ENCODE results near the gene FMN2.

FMN2 gene

DNA sequence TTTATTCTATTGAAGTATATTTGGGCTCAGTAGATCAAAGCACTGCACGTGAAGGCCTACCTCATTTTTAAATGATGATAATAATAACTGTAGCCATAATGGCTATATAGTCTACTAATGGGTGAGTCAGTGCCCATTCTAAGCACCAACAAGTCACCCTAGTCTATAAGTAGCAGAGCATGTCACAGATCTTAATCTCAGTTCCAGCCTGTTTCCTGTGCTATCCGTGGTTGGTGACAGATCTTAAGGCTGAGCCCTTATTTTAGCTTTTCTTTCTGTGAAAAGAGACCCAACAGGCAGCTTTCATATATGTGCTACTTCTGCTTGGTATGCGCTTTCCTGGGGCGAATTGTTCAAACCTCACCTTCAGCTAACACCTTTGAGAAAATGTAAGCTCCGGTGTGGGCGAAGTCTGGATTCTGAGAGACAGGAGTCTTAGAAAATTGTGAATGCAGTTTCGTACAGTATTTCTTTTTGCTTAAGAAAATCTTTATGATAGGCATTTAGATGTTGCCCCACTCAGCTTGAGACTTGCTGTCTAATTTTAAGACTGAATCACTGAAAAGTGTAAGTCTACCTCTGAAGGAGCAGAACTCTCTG is 59.6 kb downstream of the FMN2 start:
- CTCF ChIA-PET, result interaction anchor here (0.5 to 7.4 kb wide), 18 partner anchors 8 to 555 kb away, joined by 3 to 120 read pairs (median 14); partner anchors contain the start of gene FMN2
- H3K36me3 ChIP-seq (ENCODE audit: control insufficient read depth in 2 of 2, insufficient read depth in 1 of 2, low read length in 2 of 2), result no peaks in the 10 kb centered on the region; a peak in 1 of 3 replicates
- POLR2A ChIA-PET, result no interaction called here

More for the DNA sequence above, 59.6 kb downstream of the FMN2 start:
- H3K9me3 ChIP-seq (ENCODE audit: control insufficient read depth, insufficient read depth, low read depth, low read length), result no peaks in the 10 kb centered on the region
- H3K4me1 ChIP-seq (ENCODE audit: control insufficient read depth, insufficient read depth, low read length), result no peaks in the 10 kb centered on the region
- no peak for TF ChIP-seq TRIM28 (IDR thresholded peaks at IDR 0.05; ENCODE audit: borderline replicate concordance, low read length)
- TF ChIP-seq ZBTB10 (tag by site-specific recombination; IDR thresholded peaks at IDR 0.05), result no peak
- no peak for TF ChIP-seq ZNF19 (tag by site-specific recombination; IDR thresholded peaks at IDR 0.05; ENCODE audit: low read depth)
- TF ChIP-seq, protein P1, sequence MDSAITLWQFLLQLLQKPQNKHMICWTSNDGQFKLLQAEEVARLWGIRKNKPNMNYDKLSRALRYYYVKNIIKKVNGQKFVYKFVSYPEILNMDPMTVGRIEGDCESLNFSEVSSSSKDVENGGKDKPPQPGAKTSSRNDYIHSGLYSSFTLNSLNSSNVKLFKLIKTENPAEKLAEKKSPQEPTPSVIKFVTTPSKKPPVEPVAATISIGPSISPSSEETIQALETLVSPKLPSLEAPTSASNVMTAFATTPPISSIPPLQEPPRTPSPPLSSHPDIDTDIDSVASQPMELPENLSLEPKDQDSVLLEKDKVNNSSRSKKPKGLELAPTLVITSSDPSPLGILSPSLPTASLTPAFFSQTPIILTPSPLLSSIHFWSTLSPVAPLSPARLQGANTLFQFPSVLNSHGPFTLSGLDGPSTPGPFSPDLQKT (IDR thresholded peaks at IDR 0.05; ENCODE audit: borderline replicate concordance, low read depth, low read length), result no peak
- TF ChIP-seq, protein P2, sequence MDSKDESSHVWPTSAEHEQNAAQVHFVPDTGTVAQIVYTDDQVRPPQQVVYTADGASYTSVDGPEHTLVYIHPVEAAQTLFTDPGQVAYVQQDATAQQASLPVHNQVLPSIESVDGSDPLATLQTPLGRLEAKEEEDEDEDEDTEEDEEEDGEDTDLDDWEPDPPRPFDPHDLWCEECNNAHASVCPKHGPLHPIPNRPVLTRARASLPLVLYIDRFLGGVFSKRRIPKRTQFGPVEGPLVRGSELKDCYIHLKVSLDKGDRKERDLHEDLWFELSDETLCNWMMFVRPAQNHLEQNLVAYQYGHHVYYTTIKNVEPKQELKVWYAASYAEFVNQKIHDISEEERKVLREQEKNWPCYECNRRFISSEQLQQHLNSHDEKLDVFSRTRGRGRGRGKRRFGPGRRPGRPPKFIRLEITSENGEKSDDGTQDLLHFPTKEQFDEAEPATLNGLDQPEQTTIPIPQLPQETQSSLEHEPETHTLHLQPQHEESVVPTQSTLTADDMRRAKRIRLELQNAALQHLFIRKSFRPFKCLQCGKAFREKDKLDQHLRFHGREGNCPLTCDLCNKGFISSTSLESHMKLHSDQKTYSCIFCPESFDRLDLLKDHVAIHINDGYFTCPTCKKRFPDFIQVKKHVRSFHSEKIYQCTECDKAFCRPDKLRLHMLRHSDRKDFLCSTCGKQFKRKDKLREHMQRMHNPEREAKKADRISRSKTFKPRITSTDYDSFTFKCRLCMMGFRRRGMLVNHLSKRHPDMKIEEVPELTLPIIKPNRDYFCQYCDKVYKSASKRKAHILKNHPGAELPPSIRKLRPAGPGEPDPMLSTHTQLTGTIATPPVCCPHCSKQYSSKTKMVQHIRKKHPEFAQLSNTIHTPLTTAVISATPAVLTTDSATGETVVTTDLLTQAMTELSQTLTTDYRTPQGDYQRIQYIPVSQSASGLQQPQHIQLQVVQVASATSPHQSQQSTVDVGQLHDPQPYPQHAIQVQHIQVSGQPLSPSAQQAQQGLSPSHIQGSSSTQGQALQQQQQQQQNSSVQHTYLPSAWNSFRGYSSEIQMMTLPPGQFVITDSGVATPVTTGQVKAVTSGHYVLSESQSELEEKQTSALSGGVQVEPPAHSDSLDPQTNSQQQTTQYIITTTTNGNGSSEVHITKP (tag by site-specific recombination; IDR thresholded peaks at IDR 0.05), result no peak
- TF ChIP-seq ZNF639 (tag by site-specific recombination; IDR thresholded peaks at IDR 0.05), result no peak
- TF ChIP-seq ZNF416 (tag by site-specific recombination; IDR thresholded peaks at IDR 0.05), result no peak
- no peak for TF ChIP-seq ZNF155 (tag by site-specific recombination; IDR thresholded peaks at IDR 0.05)
- no peak for TF ChIP-seq GLIS1 (tag by site-specific recombination; IDR thresholded peaks at IDR 0.05)
- no peak for TF ChIP-seq ZSCAN23 (tag by site-specific recombination; IDR thresholded peaks at IDR 0.05)
- TF ChIP-seq, protein P3, sequence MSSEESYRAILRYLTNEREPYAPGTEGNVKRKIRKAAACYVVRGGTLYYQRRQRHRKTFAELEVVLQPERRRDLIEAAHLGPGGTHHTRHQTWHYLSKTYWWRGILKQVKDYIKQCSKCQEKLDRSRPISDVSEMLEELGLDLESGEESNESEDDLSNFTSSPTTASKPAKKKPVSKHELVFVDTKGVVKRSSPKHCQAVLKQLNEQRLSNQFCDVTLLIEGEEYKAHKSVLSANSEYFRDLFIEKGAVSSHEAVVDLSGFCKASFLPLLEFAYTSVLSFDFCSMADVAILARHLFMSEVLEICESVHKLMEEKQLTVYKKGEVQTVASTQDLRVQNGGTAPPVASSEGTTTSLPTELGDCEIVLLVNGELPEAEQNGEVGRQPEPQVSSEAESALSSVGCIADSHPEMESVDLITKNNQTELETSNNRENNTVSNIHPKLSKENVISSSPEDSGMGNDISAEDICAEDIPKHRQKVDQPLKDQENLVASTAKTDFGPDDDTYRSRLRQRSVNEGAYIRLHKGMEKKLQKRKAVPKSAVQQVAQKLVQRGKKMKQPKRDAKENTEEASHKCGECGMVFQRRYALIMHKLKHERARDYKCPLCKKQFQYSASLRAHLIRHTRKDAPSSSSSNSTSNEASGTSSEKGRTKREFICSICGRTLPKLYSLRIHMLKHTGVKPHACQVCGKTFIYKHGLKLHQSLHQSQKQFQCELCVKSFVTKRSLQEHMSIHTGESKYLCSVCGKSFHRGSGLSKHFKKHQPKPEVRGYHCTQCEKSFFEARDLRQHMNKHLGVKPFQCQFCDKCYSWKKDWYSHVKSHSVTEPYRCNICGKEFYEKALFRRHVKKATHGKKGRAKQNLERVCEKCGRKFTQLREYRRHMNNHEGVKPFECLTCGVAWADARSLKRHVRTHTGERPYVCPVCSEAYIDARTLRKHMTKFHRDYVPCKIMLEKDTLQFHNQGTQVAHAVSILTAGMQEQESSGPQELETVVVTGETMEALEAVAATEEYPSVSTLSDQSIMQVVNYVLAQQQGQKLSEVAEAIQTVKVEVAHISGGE (tag by site-specific recombination; conservative IDR thresholded peaks at IDR 0.05; ENCODE audit: low read depth), result no peak
- no peak for TF ChIP-seq ZNF791 (tag by site-specific recombination; IDR thresholded peaks at IDR 0.05)
- TF ChIP-seq ZNF776 (tag by site-specific recombination; IDR thresholded peaks at IDR 0.05; ENCODE audit: borderline replicate concordance), result no peak
- no peak for TF ChIP-seq ZNF140 (tag by site-specific recombination; IDR thresholded peaks at IDR 0.05)
- TF ChIP-seq ZNF404 (tag by site-specific recombination; IDR thresholded peaks at IDR 0.05), result no peak
- TF ChIP-seq SP2 (tag by site-specific recombination; IDR thresholded peaks at IDR 0.05), result no peak
- H3K27ac ChIP-seq (ENCODE audit: extremely low read depth, low read depth, low read length), result no peak overlapping the region
- no peak overlapping the region for H3K4me3 ChIP-seq (ENCODE audit: low read depth, low read length)
